HepG2 (cell line): Measurements from ENCODE around the gene C1RL. TPM values are rescaled to one million over a fixed set of nuclear protein-coding genes. Genes with fewer than 3 reads are reported as not detected.

Experiments
- BCL6 ChIP-seq: IDR thresholded peaks from 2 replicates; pipeline ENCODE4 v1.6.1; 2016; ENCODE audit warnings: missing genetic modification reagents, missing compliant biosample characterization
- CBFB ChIP-seq: sonication (generic); formaldehyde crosslinking; IDR thresholded peaks from 2 replicates; pipeline ENCODE4 v1.4.0; 2020; ENCODE audit warnings: missing genetic modification reagents
- DMAP1 ChIP-seq: IDR thresholded peaks from 2 replicates; pipeline ENCODE4 v1.6.1; 2016
- JUND ChIP-seq: sonication (generic); formaldehyde crosslinking; IDR thresholded peaks from 2 replicates; pipeline ENCODE4 v1.8.0; 2022; ENCODE audit warnings: mild to moderate bottlenecking, missing genetic modification reagents
- MBNL3 ChIP-seq: fragments of 250-450 bp; sonication (Bioruptor Pico); conservative IDR thresholded peaks from 2 replicates; pipeline ENCODE4 v1.8.0; 2022; ENCODE audit warnings: mild to moderate bottlenecking, inconsistent platforms
- MTF1 ChIP-seq: sonication (generic); formaldehyde crosslinking; IDR thresholded peaks from 2 replicates; pipeline ENCODE4 v1.5.0; 2020; ENCODE audit warnings: missing genetic modification reagents
- MXD3 ChIP-seq: IDR thresholded peaks from 2 replicates; pipeline ENCODE4 v1.6.1; 2016; ENCODE audit warnings: mild to moderate bottlenecking, missing biosample characterization, missing genetic modification reagents
- NFE2 ChIP-seq: sonication (generic); formaldehyde crosslinking; IDR thresholded peaks from 2 replicates; pipeline ENCODE4 v1.4.0; 2020; ENCODE audit warnings: missing genetic modification reagents
- PAWR ChIP-seq: sonication (generic); formaldehyde crosslinking; IDR thresholded peaks from 2 replicates; pipeline ENCODE4 v1.4.0; 2020; ENCODE audit warnings: missing genetic modification reagents, mild to moderate bottlenecking, borderline replicate concordance
- PHF5A ChIP-seq: IDR thresholded peaks from one replicate; pipeline ENCODE4 v1.6.1; 2018; ENCODE audit warnings: low read depth, missing genetic modification reagents; ENCODE audit not compliant: unreplicated experiment
- RFX1 ChIP-seq: fragments of 450-650 bp; IDR thresholded peaks from 2 replicates; pipeline ENCODE4 v1.6.1; 2017
- SOX5 ChIP-seq: IDR thresholded peaks from 2 replicates; pipeline ENCODE4 v1.6.1; 2016; ENCODE audit warnings: borderline replicate concordance
- ZFP41 ChIP-seq: sonication (generic); formaldehyde crosslinking; IDR thresholded peaks from 2 replicates; pipeline ENCODE4 v1.4.0; 2020; ENCODE audit warnings: mild to moderate bottlenecking, missing genetic modification reagents, borderline replicate concordance
- ZMYM3 ChIP-seq: sonication (generic); formaldehyde crosslinking; IDR thresholded peaks from 2 replicates; pipeline ENCODE4 v1.5.1; 2020; ENCODE audit warnings: mild to moderate bottlenecking, missing genetic modification reagents
- ZNF275 ChIP-seq: sonication (generic); formaldehyde crosslinking; IDR thresholded peaks from 2 replicates; pipeline ENCODE4 v1.8.0; 2022; ENCODE audit warnings: missing genetic modification reagents, mild to moderate bottlenecking, inconsistent platforms, borderline replicate concordance
- ZNF331 ChIP-seq: sonication (generic); formaldehyde crosslinking; IDR thresholded peaks from 2 replicates; pipeline ENCODE4 v1.4.0; 2020; ENCODE audit warnings: missing genetic modification reagents
- ZNF549 ChIP-seq: sonication (generic); formaldehyde crosslinking; IDR thresholded peaks from 2 replicates; pipeline ENCODE4 v1.5.0; 2020; ENCODE audit warnings: missing genetic modification reagents
- ZNF597 ChIP-seq: sonication (generic); formaldehyde crosslinking; IDR thresholded peaks from 2 replicates; pipeline ENCODE4 v1.5.0; 2020; ENCODE audit warnings: missing genetic modification reagents
- polyA plus RNA-seq, 8 experiments: library from polyadenylated mRNA; depleted of rRNA in 3 of 8; stranded (reverse) in 7 of 8; unstranded in 1 of 8; fragments of >200 nt; fragmentation: Illumina TruSeq in 4 of 8; extraction: Trizol in 4 of 8; gene quantifications; 2 replicates each; pipeline versions ENCODE4 v1.2.1 to v1.2.3, GENCODE V29; 2011 to 2016; ENCODE audit warnings: low read depth in 4 of 8, missing spikeins in 1 of 8, mixed read lengths in 1 of 8; ENCODE audit not compliant: insufficient read depth in 1 of 8
- total RNA-seq, 5 experiments: library from RNA; depleted of rRNA; stranded (reverse); fragments of >200 nt; fragmentation: Illumina TruSeq; extraction: Trizol; gene quantifications; 2 replicates each; pipeline ENCODE4 v1.2.3, GENCODE V29; 2016; ENCODE audit warnings: low read depth in 1 of 5
- TF ChIP-seq, protein P1 (sequence below): sonication (generic); formaldehyde crosslinking; IDR thresholded peaks from 2 replicates; pipeline ENCODE4 v1.4.0; 2020; ENCODE audit warnings: missing genetic modification reagents, borderline replicate concordance
- TF ChIP-seq, protein P2 (sequence below): sonication (generic); formaldehyde crosslinking; IDR thresholded peaks from 2 replicates; pipeline ENCODE4 v1.4.0; 2020; ENCODE audit warnings: missing genetic modification reagents
- TF ChIP-seq, protein P3 (sequence below): sonication (generic); formaldehyde crosslinking; IDR thresholded peaks from 2 replicates; pipeline ENCODE4 v1.8.1; 2023; ENCODE audit warnings: mild to moderate bottlenecking, missing genetic modification reagents, borderline replicate concordance

C1RL gene
- total and polyA plus RNA-seq, 2 of the 13 experiments (the other 11 are each of a cell fraction or from before 2014, with no cell fraction given): 28.9 to 53.1 TPM

DNA sequence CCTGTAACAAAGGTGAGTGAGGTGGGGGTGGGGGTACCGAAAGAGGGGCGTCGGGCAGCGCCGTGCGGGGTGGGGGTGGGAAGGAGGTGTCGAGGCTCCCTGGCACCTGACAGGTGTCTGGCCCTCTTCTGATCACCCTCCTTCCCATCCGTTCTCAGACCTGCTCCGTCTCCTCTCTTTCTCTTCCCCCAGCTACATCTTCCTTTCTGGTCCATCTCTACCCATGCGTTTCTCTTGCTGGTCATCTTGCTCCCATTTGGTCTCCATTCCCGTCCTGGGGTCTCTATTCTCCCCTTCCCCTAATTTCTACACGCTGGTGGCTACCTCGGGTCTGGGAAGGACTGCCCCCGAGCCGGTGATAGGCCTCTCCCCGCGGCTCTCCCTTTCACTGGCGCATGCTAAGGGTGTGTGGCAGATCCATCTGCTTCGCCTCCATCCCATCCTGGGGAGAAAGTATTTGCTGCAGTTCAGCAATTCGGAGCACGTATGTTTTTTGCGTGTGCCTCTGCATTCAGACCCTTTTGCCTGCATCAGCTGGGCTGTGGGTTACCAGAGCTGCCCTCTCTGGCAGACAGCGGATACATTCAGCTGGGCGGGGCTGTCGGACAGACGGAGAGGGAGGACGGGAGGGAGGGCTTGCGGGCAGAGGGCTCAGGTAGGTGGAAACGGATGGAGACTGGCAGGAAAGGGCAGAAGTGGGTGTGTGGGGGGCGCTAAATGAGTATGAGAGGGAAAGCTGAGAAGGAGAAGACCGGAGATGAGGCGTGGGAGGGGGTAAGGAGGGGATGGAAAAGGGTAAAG is 21.9 kb upstream of the C1RL start (continued):
- TF ChIP-seq MTF1 (CRISPR knock-in tag): no peak
- no peak for TF ChIP-seq BCL6 (CRISPR knock-in tag)
- no peak for TF ChIP-seq RFX1
- TF ChIP-seq, protein P1, sequence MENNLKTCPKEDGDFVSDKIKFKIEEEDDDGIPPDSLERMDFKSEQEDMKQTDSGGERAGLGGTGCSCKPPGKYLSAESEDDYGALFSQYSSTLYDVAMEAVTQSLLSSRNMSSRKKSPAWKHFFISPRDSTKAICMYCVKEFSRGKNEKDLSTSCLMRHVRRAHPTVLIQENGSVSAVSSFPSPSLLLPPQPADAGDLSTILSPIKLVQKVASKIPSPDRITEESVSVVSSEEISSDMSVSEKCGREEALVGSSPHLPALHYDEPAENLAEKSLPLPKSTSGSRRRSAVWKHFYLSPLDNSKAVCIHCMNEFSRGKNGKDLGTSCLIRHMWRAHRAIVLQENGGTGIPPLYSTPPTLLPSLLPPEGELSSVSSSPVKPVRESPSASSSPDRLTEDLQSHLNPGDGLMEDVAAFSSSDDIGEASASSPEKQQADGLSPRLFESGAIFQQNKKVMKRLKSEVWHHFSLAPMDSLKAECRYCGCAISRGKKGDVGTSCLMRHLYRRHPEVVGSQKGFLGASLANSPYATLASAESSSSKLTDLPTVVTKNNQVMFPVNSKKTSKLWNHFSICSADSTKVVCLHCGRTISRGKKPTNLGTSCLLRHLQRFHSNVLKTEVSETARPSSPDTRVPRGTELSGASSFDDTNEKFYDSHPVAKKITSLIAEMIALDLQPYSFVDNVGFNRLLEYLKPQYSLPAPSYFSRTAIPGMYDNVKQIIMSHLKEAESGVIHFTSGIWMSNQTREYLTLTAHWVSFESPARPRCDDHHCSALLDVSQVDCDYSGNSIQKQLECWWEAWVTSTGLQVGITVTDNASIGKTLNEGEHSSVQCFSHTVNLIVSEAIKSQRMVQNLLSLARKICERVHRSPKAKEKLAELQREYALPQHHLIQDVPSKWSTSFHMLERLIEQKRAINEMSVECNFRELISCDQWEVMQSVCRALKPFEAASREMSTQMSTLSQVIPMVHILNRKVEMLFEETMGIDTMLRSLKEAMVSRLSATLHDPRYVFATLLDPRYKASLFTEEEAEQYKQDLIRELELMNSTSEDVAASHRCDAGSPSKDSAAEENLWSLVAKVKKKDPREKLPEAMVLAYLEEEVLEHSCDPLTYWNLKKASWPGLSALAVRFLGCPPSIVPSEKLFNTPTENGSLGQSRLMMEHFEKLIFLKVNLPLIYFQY (CRISPR knock-in tag): no peak
- no peak for TF ChIP-seq PAWR
- no peak for TF ChIP-seq JUND
- no peak for TF ChIP-seq NFE2 (CRISPR knock-in tag)
- no peak for TF ChIP-seq ZNF549 (CRISPR knock-in tag)
- no peak for TF ChIP-seq MBNL3
- TF ChIP-seq DMAP1 (CRISPR knock-in tag): no peak
- TF ChIP-seq ZMYM3 (CRISPR knock-in tag): 0 out of 2 replicates have a peak, but pooled peaks have one; percentile 7
- no peak for TF ChIP-seq PHF5A (CRISPR knock-in tag)
- no peak for TF ChIP-seq ZNF597
- TF ChIP-seq MXD3 (CRISPR knock-in tag): no peak
- TF ChIP-seq ZNF331 (CRISPR knock-in tag): no peak
- TF ChIP-seq, protein P2, sequence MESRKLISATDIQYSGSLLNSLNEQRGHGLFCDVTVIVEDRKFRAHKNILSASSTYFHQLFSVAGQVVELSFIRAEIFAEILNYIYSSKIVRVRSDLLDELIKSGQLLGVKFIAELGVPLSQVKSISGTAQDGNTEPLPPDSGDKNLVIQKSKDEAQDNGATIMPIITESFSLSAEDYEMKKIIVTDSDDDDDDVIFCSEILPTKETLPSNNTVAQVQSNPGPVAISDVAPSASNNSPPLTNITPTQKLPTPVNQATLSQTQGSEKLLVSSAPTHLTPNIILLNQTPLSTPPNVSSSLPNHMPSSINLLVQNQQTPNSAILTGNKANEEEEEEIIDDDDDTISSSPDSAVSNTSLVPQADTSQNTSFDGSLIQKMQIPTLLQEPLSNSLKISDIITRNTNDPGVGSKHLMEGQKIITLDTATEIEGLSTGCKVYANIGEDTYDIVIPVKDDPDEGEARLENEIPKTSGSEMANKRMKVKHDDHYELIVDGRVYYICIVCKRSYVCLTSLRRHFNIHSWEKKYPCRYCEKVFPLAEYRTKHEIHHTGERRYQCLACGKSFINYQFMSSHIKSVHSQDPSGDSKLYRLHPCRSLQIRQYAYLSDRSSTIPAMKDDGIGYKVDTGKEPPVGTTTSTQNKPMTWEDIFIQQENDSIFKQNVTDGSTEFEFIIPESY (CRISPR knock-in tag): no peak
- no peak for TF ChIP-seq ZFP41
- no peak for TF ChIP-seq SOX5 (CRISPR knock-in tag)
- TF ChIP-seq, protein P3, sequence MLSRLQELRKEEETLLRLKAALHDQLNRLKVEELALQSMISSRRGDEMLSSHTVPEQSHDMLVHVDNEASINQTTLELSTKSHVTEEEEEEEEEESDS (CRISPR knock-in tag): no peak
- no peak for TF ChIP-seq CBFB
- TF ChIP-seq ZNF275 (CRISPR knock-in tag): no peak
